ENCODE measurements around the gene RALY.

DNA sequence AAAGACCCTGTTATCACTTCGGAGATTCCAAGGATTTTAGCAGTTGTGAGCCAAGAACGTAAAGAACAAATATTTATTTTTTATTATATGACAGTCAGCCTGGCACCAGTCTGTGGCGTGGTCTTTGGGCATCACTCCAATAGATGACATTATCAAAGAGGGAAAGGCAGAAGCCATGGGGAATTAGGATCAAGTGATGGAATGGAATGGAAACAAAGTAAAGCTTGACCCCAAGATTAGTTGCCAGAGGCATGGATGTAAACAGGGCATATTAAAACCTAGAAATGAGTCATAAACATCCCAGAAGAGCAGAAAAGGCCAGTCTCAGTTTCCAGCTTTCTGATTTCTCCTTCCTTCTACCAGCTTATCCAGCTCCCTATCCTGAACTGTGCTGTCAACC lies 106.9 kb downstream of the RALY start:
- TF ChIP-seq, protein P1, sequence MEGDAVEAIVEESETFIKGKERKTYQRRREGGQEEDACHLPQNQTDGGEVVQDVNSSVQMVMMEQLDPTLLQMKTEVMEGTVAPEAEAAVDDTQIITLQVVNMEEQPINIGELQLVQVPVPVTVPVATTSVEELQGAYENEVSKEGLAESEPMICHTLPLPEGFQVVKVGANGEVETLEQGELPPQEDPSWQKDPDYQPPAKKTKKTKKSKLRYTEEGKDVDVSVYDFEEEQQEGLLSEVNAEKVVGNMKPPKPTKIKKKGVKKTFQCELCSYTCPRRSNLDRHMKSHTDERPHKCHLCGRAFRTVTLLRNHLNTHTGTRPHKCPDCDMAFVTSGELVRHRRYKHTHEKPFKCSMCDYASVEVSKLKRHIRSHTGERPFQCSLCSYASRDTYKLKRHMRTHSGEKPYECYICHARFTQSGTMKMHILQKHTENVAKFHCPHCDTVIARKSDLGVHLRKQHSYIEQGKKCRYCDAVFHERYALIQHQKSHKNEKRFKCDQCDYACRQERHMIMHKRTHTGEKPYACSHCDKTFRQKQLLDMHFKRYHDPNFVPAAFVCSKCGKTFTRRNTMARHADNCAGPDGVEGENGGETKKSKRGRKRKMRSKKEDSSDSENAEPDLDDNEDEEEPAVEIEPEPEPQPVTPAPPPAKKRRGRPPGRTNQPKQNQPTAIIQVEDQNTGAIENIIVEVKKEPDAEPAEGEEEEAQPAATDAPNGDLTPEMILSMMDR (IDR thresholded peaks at IDR 0.05) = no peak
- no peak for TF ChIP-seq POLR2A (IDR thresholded peaks at IDR 0.05)

Data from uterus (tissue), 2 donors.